Body of pancreas (tissue), 4 donors: Measurements from ENCODE around the gene MAP7D1. TPM values are rescaled to one million over a fixed set of nuclear protein-coding genes. Genes with fewer than 3 reads are reported as not detected.

ENCODE experiments used
- ATAC-seq: fragments of 150-250 bp; one replicate; pipeline ENCODE4 v1.9.1; 2016
- DNase-seq, 4 donors: peaks; one replicate each; pipeline ENCODE4 v3.0.0-alpha.2; 2019
- H3K27ac ChIP-seq, 4 donors: fragments of 200-600 bp; sonication (generic); 1 replicate in 3 of 4; 2 replicates in 1 of 4; pipeline versions ENCODE4 v1.5.1 to v1.6.1; 2016 to 2019; ENCODE audit warnings: mild to moderate bottlenecking in 1 of 4, mixed read lengths in 1 of 4, moderate library complexity in 1 of 4
- H3K27me3 ChIP-seq, 2 donors: fragments of 200-600 bp; sonication (generic); one replicate each; pipeline ENCODE4 v1.6.0; 2016; ENCODE audit warnings: mild to moderate bottlenecking in 1 of 2
- H3K36me3 ChIP-seq, 2 donors: fragments of 200-600 bp; sonication (generic); replicated peaks in 1 of 2; 2 replicates each; pipeline ENCODE4 v1.5.1; 2016; ENCODE audit warnings: low read depth in 2 of 2; ENCODE audit not compliant: insufficient read depth in 1 of 2
- H3K4me1 ChIP-seq: fragments of 200-600 bp; sonication (generic); one replicate; pipeline ENCODE4 v1.6.0; 2016
- H3K4me3 ChIP-seq, 2 donors: fragments of 200-600 bp; sonication (generic); 1 replicate in 1 of 2; 2 replicates in 1 of 2; pipeline ENCODE4 v1.5.1; 2016 to 2019
- H3K9me3 ChIP-seq, 3 donors: fragments of 200-600 bp; sonication (generic); 1 replicate in 2 of 3; 2 replicates in 1 of 3; pipeline ENCODE4 v1.5.1; 2016
- CTCF ChIP-seq, 7 experiments: fragments of 450-650 bp in 4 of 7; fragments of 200-600 bp in 3 of 7; sonication (generic) in 3 of 7; IDR thresholded peaks; one replicate each; pipeline ENCODE4 v1.5.1; 2016 to 2019; ENCODE audit warnings: antibody characterized with exemption in 7 of 7
- POLR2A ChIP-seq, 3 donors: fragments of 450-650 bp; IDR thresholded peaks; one replicate each; pipeline ENCODE4 v1.6.1; 2016; ENCODE audit warnings: antibody characterized with exemption in 3 of 3, mild to moderate bottlenecking in 2 of 3
- WGBS, 2 donors: methylation state at CpG; one replicate each; pipeline ENCODE4 v1.1.5; 2017; 5-methylcytosine and 5-hydroxymethylcytosine counted together
- intact Hi-C: fragments of 100-400 bp; cut with DNase I; formaldehyde crosslinking; loops from one replicate; pipeline ENCODE4 v1.15.1; 2023
- total RNA-seq, 2 donors: library from RNA; depleted of rRNA; stranded (reverse); fragments of >200 nt; gene quantifications; one replicate each; pipeline ENCODE4 v1.1.0, GENCODE V29; 2016

Gene MAP7D1
- total RNA-seq, 2 donors from 2014 or later = 32.9 to 97.2 TPM

- H3K27ac ChIP-seq = peak overlapping the region; percentile 68 to 82 (median 72)
These were observed 6.8 kb downstream of the MAP7D1 start for GRCh38 chr1:36162680-36163239.

GRCh38 chr1:36163426-36163825, 7.5 kb downstream of the MAP7D1 start:
- H3K9me3 ChIP-seq = no peaks in the 10 kb centered on the region
- peak overlapping the region in 3 of 4 donors; percentile 68 to 82 (median 74) for H3K27ac ChIP-seq
- H3K27me3 ChIP-seq = no peaks in the 10 kb centered on the region
- H3K4me1 ChIP-seq = peaks cover 48% of the 10 kb centered on the region
- H3K36me3 ChIP-seq = no peaks in the 10 kb centered on the region
- DNase-seq (no peak), ATAC-seq (no peak)
- intact Hi-C loops = no loop called here
- no peak overlapping the region for H3K4me3 ChIP-seq
- TF ChIP-seq POLR2A (IDR thresholded peaks at IDR 0.05) (no peak), CTCF (IDR thresholded peaks at IDR 0.05) (no peak)

More at GRCh38 chr1:36162680-36163239, 6.8 kb downstream of the MAP7D1 start:
- no peaks in the 10 kb centered on the region for H3K9me3 ChIP-seq
- intact Hi-C loops = no loop called here
- ATAC-seq = no peak
- no peaks in the 10 kb centered on the region for H3K27me3 ChIP-seq
- H3K4me3 ChIP-seq = no peak overlapping the region
- no peaks in the 10 kb centered on the region for H3K36me3 ChIP-seq
- TF ChIP-seq CTCF (IDR thresholded peaks at IDR 0.05) (no peak), POLR2A (IDR thresholded peaks at IDR 0.05) (no peak)
- peaks cover 54% of the 10 kb centered on the region for H3K4me1 ChIP-seq
- 69 to 92% methylated on average over 1 of the region's 1 CpG for WGBS, 2 donors
- no peak for DNase-seq

DNA sequence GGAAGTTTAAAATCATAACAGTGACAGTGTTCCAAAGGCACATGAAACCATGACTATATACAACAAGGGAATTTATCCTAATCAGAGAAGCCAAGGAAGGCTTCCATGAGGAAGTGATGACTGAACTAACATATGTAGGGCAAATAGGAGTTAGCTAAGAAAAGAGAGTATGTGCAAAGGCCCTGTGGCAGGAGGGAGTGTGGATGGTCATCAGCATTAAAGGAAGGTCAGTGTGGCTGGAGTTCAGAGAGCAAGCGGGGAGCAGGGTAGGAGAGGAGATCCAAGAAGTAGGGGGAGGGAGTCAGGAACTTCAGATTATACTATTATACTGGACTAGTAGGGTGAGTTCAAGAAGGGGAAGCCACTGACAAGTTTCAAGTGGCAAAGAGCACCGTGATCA, 8.4 kb downstream of the MAP7D1 start:
- Histone ChIP-seq H3K9me3 (no peaks in the 10 kb centered on the region), H3K36me3 (no peaks in the 10 kb centered on the region), H3K4me3 (no peak overlapping the region), H3K27me3 (no peaks in the 10 kb centered on the region), H3K27ac (no peak overlapping the region), H3K4me1 (peaks cover 42% of the 10 kb centered on the region)
- ATAC-seq = no peak
- intact Hi-C loops = no loop called here
- TF ChIP-seq CTCF (IDR thresholded peaks at IDR 0.05) (no peak), POLR2A (IDR thresholded peaks at IDR 0.05) (no peak)
- DNase-seq = no peak
- 97 to 98% methylated on average over 2 of the region's 2 CpGs for WGBS, 2 donors

DNA sequence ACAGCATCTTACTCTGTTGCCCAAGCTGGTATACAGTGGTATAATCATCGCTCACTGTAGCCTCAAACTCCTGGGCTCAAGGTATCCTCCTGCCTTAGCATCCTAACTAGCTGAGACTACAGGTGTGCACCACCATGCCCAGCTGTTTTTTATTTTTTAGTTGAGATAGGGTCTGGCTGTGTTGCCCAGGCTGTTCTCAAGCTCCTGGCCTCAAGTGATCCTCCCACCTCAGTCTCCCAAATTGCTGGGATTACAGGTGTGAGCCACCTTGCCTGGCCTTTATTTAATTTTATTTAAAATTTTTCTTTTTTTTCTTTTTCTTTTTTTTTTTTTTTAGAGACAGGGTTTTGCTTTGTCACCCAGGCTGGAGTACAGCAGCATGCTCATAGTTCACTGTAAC, 9.2 kb downstream of the MAP7D1 start:
- Histone ChIP-seq H3K9me3 (no peaks in the 10 kb centered on the region), H3K4me3 (no peak overlapping the region), H3K4me1 (peaks cover 35% of the 10 kb centered on the region), H3K36me3 (no peaks in the 10 kb centered on the region), H3K27me3 (no peaks in the 10 kb centered on the region), H3K27ac (no peak overlapping the region)
- intact Hi-C loops = no loop called here
- TF ChIP-seq CTCF (IDR thresholded peaks at IDR 0.05) (no peak), POLR2A (IDR thresholded peaks at IDR 0.05) (no peak)
- DNase-seq (no peak), ATAC-seq (no peak)
- WGBS, 2 donors = 100% methylated on average over 1 of the region's 1 CpG

- 72 to 81% methylated on average over 4 of the region's 4 CpGs for WGBS, 2 donors
- no peak for ATAC-seq
- DNase-seq = no peak
- H3K4me1 ChIP-seq = peaks cover 25% of the 10 kb centered on the region
- H3K4me3 ChIP-seq = no peak overlapping the region
- peaks cover 0 to 1% of the 10 kb centered on the region in 2 donors for H3K36me3 ChIP-seq
- intact Hi-C loops = no loop called here
- H3K9me3 ChIP-seq = no peaks in the 10 kb centered on the region
- no peaks in the 10 kb centered on the region for H3K27me3 ChIP-seq
- no peak overlapping the region for H3K27ac ChIP-seq
- TF ChIP-seq CTCF (IDR thresholded peaks at IDR 0.05) (no peak), POLR2A (IDR thresholded peaks at IDR 0.05) (no peak)
These were observed 10.2 kb downstream of the MAP7D1 start for GRCh38 chr1:36166136-36166535.
